Measurements from ENCODE around the gene TMEM52.

Gene TMEM52

GRCh38 chr1:1918901-1919303 is at the start of gene TMEM52:
TSS of gene TMEM52 (minus strand) at chr1:1919279. CDS start at chr1:1919265, 14 bp downstream.
- no peak for FAIRE-seq

GRCh38 chr1:1967879-1968278 is 48.8 kb upstream of the TMEM52 start:
- no peak for FAIRE-seq

GRCh38 chr1:1967151-1967550 is 48.1 kb upstream of the TMEM52 start:
- no peak for FAIRE-seq

DNA sequence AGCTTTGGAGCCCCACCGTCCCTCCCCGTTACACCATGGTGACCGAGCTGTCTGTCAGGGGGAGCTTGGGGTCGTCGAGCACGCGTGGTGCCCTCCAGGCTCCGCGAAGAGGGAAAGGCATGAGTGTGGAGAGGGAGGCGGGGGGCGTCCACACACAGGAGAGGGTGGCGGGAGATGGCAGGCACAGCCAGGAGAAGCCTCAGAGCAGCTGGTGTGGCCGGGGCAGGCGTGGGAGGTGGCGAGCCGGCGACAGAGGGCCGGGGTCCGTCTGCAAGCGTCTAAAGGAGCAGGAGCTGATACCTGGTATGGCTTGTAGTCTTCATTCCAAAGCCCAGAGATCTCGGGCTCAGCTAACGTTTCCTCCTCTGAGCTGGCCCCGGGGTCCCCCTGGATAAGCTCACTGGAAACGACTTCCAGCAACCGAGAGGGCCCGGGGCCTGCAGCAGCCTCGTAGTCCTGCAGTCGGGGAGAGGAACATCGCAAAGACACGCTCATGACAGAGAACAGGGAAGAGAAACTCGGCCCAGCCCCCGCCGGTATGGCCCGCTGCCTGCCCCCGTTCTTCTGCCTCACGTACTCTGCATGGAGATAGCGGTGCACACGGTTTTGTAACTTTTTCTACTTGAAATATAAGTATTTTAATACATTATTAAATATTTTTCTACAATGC is 47.1 kb upstream of the TMEM52 start:
- no peak for FAIRE-seq

GRCh38 chr1:1965546-1965945 is 46.5 kb upstream of the TMEM52 start:
- FAIRE-seq = no peak

- FAIRE-seq = no peak
These were observed 45.7 kb upstream of the TMEM52 start for GRCh38 chr1:1964811-1965210.

- FAIRE-seq = no peak
These were observed 44.5 kb upstream of the TMEM52 start for GRCh38 chr1:1963570-1963969.

- no peak for FAIRE-seq
These were observed 43.7 kb upstream of the TMEM52 start for GRCh38 chr1:1962752-1963151.

DNA sequence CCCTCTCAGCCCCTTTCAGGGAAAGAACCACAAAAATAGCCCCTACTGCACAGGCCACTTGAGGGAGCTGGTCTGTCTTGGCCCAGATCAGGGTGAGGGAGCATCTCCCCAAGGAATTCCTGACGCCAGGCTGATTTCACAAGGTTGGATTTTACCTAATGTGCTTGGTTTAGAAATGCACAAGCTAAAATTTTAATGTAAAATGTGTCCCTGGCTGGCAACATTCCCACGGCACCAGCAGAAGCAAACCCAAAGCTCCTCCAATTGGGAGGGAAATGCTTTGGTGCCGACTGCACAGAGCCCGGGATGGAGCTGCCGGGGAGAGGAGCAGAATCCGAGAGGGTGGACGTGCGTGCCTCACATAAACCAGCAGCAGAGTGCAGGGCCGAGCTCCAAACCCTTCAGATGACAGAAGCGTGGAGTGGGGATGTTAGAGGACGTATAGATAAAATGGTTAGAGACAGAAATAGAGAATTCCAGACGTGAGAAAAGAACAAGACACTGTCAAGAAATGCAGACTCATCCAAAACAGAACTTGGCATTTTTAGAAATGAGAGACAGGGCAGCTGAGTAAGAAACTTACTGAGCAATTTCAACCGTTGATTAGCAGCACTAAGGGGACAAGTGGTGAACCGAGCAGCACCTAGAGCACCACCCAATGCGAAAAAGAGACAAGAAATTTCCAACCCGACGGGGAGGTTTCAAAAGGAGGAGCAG is 41.6 kb upstream of the TMEM52 start:
- no peak for FAIRE-seq

- FAIRE-seq = no peak
These were observed 40.9 kb upstream of the TMEM52 start for GRCh38 chr1:1959840-1960479.

- no peak for FAIRE-seq
These were observed 40.4 kb upstream of the TMEM52 start for GRCh38 chr1:1959459-1959839.

GRCh38 chr1:1958071-1958541 is 39.0 kb upstream of the TMEM52 start:
- no peak for FAIRE-seq

DNA sequence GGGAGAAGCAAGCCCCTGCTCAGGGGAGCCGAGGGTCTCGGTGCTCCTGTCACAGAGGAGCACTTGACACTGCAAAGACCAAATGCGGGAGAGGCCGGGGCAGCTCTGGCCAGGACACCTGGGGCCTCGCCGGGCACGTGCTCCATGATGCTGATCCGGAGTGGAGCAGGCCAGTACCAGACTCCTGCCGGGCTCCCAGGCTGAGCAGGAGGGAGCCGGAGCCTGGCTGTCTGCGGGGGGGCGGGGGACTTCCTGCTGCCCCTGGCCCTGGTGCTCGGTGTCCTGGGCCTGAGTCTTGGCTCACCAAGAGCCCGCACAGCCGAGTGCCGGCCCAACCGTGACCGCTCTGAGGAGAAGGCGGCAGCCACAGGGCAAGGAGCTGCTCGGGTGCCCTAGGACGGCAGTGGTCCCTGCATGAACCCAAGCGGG is 38.5 kb upstream of the TMEM52 start:
- no peak for FAIRE-seq

GRCh38 chr1:1956586-1957532 is 37.8 kb upstream of the TMEM52 start:
- no peak for FAIRE-seq

GRCh38 chr1:1956101-1956500 is 37.0 kb upstream of the TMEM52 start:
- no peak for FAIRE-seq

GRCh38 chr1:1955621-1956094 is 36.6 kb upstream of the TMEM52 start:
- no peak for FAIRE-seq

DNA sequence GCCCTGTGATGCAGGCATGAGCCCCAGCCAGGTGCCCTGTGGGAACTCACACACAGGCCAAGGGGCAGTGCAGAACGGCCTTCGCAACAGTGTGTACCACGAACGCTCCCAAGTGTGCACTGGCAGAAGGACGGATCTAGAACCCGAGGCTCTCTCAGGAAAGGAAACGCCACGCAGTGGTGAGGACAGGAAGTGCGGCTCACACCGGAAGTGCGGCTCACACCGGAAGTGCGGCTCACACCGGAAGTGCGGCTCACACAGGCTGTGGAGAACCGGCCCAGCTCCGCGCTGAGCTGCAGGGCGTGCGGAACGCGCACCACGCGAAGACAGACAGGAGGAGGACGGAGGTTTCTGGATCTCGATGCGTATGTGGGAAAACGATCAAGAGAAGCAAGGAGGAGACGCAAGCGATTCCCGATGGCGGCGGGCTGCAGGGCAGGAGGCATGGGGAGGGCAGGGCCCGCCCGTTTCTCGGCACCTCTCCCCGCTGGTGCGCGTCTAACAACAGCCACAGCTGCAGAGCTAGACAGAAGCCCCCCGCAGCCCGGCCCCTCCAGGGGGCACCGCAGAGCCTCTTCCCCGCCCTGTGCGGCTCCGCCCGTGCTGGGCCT is 35.9 kb upstream of the TMEM52 start:
- no peak for FAIRE-seq

- FAIRE-seq = no peak
These were observed 34.9 kb upstream of the TMEM52 start for GRCh38 chr1:1954015-1954414.

DNA sequence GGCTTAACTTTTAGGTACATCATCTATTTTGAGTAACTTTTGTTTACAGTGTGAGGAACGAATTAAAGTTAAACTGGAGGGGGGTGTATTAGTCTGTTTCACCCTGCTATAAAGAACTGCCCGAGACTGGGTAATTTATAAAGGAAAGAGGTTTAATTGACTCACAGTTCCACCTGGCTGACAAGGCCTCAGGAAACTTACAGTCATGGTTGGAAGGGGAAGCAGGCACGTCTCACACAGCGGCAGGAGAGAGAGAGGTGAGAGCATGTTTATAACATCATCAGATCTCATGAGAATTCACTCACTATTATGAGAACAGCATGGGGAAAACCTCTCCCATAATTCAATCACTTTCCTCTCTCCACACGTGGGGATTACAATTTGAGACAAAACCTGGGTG is 31.9 kb upstream of the TMEM52 start:
- FAIRE-seq = no peak

- FAIRE-seq = no peak
These were observed 29.7 kb upstream of the TMEM52 start for GRCh38 chr1:1948783-1949182.

GRCh38 chr1:1947493-1947892 is 28.4 kb upstream of the TMEM52 start:
- no peak for FAIRE-seq

DNA sequence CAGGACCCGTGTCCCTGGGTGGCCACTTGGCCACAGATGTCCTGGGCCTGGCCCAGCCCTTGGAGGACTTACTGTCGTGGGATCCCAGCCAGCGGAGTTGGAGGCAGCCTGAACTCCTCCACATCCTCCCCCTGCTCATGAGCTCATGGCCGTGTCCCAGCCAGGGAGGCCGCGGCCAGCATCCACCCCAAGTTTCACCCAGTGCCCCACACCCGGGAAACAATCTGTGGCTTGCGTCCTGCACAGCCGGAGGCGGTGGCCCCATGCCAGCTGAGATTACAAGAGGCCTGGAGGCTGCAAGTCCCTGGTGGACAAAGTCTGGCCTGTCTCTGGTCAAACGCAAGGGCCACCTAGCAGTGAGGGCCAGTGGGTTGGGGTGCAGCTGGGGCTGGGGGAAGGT is 27.5 kb upstream of the TMEM52 start:
- FAIRE-seq = no peak
